OCI-LY3 (cell line): ENCODE results near the gene PHLDB1.

Experiments used
- H2AFZ ChIP-seq: fragments of 200-600, 300-600 bp; shearing (Covaris generic); 2 replicates; pipeline ENCODE4 v1.6.0; 2014; ENCODE audit warnings: antibody characterized with exemption, low read depth, low read length
- H3K27ac ChIP-seq: fragments of 200-600, 300-600 bp; sonication (generic); 2 replicates; pipeline ENCODE4 v1.5.1; 2014; ENCODE audit warnings: mild to moderate bottlenecking, low read length, moderate library complexity, mixed read lengths
- H3K27me3 ChIP-seq: fragments of 200-600, 300-600 bp; sonication (generic); 2 replicates; pipeline ENCODE4 v1.6.1; 2014; ENCODE audit warnings: low read depth, low read length, mixed read lengths
- H3K36me3 ChIP-seq: fragments of 200-600, 300-600 bp; sonication (generic); replicated peaks from 2 replicates; pipeline ENCODE3; 2014; ENCODE audit warnings: low read depth, low read length, mixed read lengths
- H3K4me1 ChIP-seq: fragments of 300-600, 200-600 bp; sonication (generic); 2 replicates; pipeline ENCODE4 v1.6.1; 2014; ENCODE audit warnings: low read length, mixed read lengths
- H3K4me2 ChIP-seq: fragments of 200-600, 300-600 bp; sonication (generic); 2 replicates; pipeline ENCODE4 v1.6.1; 2014; ENCODE audit warnings: low read length, mixed read lengths
- H3K4me3 ChIP-seq: fragments of 300-600, 200-600 bp; sonication (generic); 2 replicates; pipeline ENCODE4 v1.5.1; 2014; ENCODE audit warnings: antibody characterized with exemption, mild to moderate bottlenecking, low read length, moderate library complexity
- H3K79me2 ChIP-seq: fragments of 300-600, 200-600 bp; shearing (Covaris generic); 2 replicates; pipeline ENCODE4 v1.6.1; 2014; ENCODE audit warnings: mild to moderate bottlenecking, low read length, mixed read lengths
- H3K9ac ChIP-seq: fragments of 300-600, 200-600 bp; shearing (Covaris generic); 2 replicates; pipeline ENCODE4 v1.6.0; 2014; ENCODE audit warnings: mild to moderate bottlenecking, low read length, moderate library complexity
- H3K9me3 ChIP-seq: fragments of 200-600, 300-600 bp; shearing (Covaris generic); 2 replicates; pipeline ENCODE4 v1.6.1; 2014; ENCODE audit warnings: low read length, mixed read lengths; ENCODE audit not compliant: insufficient read depth
- H4K20me1 ChIP-seq: fragments of 200-600, 300-600 bp; sonication (generic); 2 replicates; pipeline ENCODE4 v1.6.1; 2016; ENCODE audit warnings: low read length, mixed read lengths; ENCODE audit not compliant: insufficient read depth
- EZH2phosphoT487 ChIP-seq: fragments of 200-600 bp; shearing (Covaris generic); IDR thresholded peaks from 2 replicates; pipeline ENCODE4 v1.6.1; 2018; ENCODE audit warnings: antibody characterized with exemption, mixed run types, low read depth
- TF ChIP-seq, protein P1 (sequence below): fragments of 200-600, 300-600 bp; sonication (generic); IDR thresholded peaks from 2 replicates; pipeline ENCODE4 v1.5.1; 2014; ENCODE audit warnings: antibody characterized with exemption, low read length, low read depth

PHLDB1 gene

GRCh38 chr11:118628432-118628831 is 21.0 kb downstream of the PHLDB1 start:
- TF ChIP-seq, protein P1, sequence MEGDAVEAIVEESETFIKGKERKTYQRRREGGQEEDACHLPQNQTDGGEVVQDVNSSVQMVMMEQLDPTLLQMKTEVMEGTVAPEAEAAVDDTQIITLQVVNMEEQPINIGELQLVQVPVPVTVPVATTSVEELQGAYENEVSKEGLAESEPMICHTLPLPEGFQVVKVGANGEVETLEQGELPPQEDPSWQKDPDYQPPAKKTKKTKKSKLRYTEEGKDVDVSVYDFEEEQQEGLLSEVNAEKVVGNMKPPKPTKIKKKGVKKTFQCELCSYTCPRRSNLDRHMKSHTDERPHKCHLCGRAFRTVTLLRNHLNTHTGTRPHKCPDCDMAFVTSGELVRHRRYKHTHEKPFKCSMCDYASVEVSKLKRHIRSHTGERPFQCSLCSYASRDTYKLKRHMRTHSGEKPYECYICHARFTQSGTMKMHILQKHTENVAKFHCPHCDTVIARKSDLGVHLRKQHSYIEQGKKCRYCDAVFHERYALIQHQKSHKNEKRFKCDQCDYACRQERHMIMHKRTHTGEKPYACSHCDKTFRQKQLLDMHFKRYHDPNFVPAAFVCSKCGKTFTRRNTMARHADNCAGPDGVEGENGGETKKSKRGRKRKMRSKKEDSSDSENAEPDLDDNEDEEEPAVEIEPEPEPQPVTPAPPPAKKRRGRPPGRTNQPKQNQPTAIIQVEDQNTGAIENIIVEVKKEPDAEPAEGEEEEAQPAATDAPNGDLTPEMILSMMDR, result no peak
- TF ChIP-seq EZH2phosphoT487, result no peak
- no peak overlapping the region for H2AFZ ChIP-seq
- no peaks in the 10 kb centered on the region for H3K79me2 ChIP-seq

DNA sequence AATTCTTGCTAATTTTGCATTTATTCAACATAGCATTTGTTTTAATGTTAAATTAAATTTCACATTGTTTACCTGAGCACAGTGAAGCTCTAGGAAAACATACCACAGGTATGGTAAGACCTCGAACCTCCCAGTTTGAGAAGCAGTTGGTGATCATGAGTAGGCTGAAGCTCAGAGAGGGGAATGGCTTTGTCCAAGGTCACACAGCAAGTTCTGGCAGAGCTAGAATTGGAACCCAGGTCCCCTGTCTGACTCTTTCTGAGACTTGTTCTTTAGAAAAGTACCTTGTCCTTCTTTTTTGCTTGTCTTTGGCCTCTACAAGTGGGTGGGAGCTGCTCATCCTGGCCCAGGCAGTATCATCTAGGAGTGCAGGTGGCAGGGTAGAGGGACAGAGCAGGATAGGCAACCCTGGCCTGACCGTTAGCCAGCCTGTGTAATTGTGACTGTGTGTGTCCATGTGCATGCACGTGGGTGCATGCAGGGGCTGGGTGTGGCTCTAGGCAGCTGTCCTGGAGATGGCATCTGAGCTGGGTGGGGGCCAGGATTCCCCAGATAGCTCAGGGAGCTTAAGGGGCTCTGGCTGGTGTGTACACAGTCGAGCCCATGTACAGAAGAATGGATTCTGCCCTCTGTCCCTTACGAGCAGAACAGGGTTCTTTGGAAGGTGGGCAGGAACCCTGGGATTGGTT is 21.6 kb downstream of the PHLDB1 start:
- Histone ChIP-seq H4K20me1 (no peaks in the 10 kb centered on the region), H3K9ac (no peak overlapping the region), H3K4me1 (no peaks in the 10 kb centered on the region), H3K4me3 (no peak overlapping the region), H3K4me2 (no peak overlapping the region), H3K9me3 (no peaks in the 10 kb centered on the region), H3K36me3 (no peaks in the 10 kb centered on the region), H2AFZ (no peak overlapping the region), H3K27ac (no peak overlapping the region), H3K79me2 (no peaks in the 10 kb centered on the region), H3K27me3 (no peaks in the 10 kb centered on the region)
- TF ChIP-seq, protein P1, result no peak
- TF ChIP-seq EZH2phosphoT487, result no peak

More at GRCh38 chr11:118628432-118628831, 21.0 kb downstream of the PHLDB1 start:
- H3K36me3 ChIP-seq, result no peaks in the 10 kb centered on the region
- H3K4me2 ChIP-seq, result no peak overlapping the region
- no peak overlapping the region for H3K4me3 ChIP-seq
- no peaks in the 10 kb centered on the region for H3K9me3 ChIP-seq
- H4K20me1 ChIP-seq, result no peaks in the 10 kb centered on the region
- no peaks in the 10 kb centered on the region for H3K4me1 ChIP-seq
- H3K27ac ChIP-seq, result no peak overlapping the region
- H3K27me3 ChIP-seq, result no peaks in the 10 kb centered on the region
- H3K9ac ChIP-seq, result no peak overlapping the region

GRCh38 chr11:118629761-118630661 is 22.6 kb downstream of the PHLDB1 start:
- Histone ChIP-seq H3K4me3 (no peak overlapping the region), H3K4me2 (no peak overlapping the region), H3K36me3 (no peaks in the 10 kb centered on the region), H3K79me2 (no peaks in the 10 kb centered on the region), H3K4me1 (no peaks in the 10 kb centered on the region), H4K20me1 (no peaks in the 10 kb centered on the region), H2AFZ (no peak overlapping the region), H3K27ac (no peak overlapping the region), H3K9me3 (no peaks in the 10 kb centered on the region), H3K27me3 (no peaks in the 10 kb centered on the region), H3K9ac (no peak overlapping the region)
- TF ChIP-seq, protein P1, result no peak
- no peak for TF ChIP-seq EZH2phosphoT487
